Inferior parietal cortex (tissue), 1 donor: ENCODE data around the gene PLPPR3.

ENCODE experiments used
- DNase-seq: peaks from one replicate; pipeline ENCODE4 v3.0.0-alpha.2; 2016; ENCODE audit errors: extremely low spot score

The PLPPR3 gene

GRCh38 chr19:797528-798414, 24.0 kb downstream of the PLPPR3 start:
- DNase-seq: peak; percentile 76

GRCh38 chr19:796692-797527, 24.8 kb downstream of the PLPPR3 start, which contains the start of gene PTBP1:
Gene PTBP1 (plus strand): TSS chr19:797452. CDS start chr19:797498, 46 bp downstream.
- peak; percentile 100 for DNase-seq

- DNase-seq: no peak
These were observed 25.8 kb downstream of the PLPPR3 start for GRCh38 chr19:795691-796581.

- no peak for DNase-seq
These were observed 26.6 kb downstream of the PLPPR3 start for GRCh38 chr19:795073-795611.

- no peak for DNase-seq
These were observed 27.9 kb downstream of the PLPPR3 start for GRCh38 chr19:793806-794205.

- no peak for DNase-seq
These were observed 29.4 kb downstream of the PLPPR3 start for GRCh38 chr19:792306-792885.

- no peak for DNase-seq
These were observed 30.0 kb downstream of the PLPPR3 start for GRCh38 chr19:791567-792305.

- DNase-seq: no peak
These were observed 30.7 kb downstream of the PLPPR3 start for GRCh38 chr19:791007-791566.

GRCh38 chr19:789701-790060, 32.1 kb downstream of the PLPPR3 start:
- DNase-seq: no peak

GRCh38 chr19:788983-789700, 32.6 kb downstream of the PLPPR3 start:
- DNase-seq: no peak

- DNase-seq: no peak
These were observed 33.1 kb downstream of the PLPPR3 start for GRCh38 chr19:788686-788982.

- no peak for DNase-seq
These were observed 34.2 kb downstream of the PLPPR3 start for GRCh38 chr19:787536-787935.

- DNase-seq: no peak
These were observed 37.2 kb downstream of the PLPPR3 start for GRCh38 chr19:784541-784940.

- no peak for DNase-seq
These were observed 38.7 kb downstream of the PLPPR3 start for GRCh38 chr19:782878-783668.

- no peak for DNase-seq
These were observed 39.4 kb downstream of the PLPPR3 start for GRCh38 chr19:782185-782877.

- no peak for DNase-seq
These were observed 40.0 kb downstream of the PLPPR3 start for GRCh38 chr19:781800-782184.

GRCh38 chr19:780935-781334, 40.8 kb downstream of the PLPPR3 start:
- DNase-seq: no peak
